Loucy (cell line): ENCODE results near the gene ANKRD9.

Experiments used
- H2AFZ ChIP-seq: fragments of 200-600 bp; sonication (generic); 2 replicates; pipeline ENCODE4 v1.6.0; 2016; ENCODE audit warnings: antibody characterized with exemption, mild to moderate bottlenecking, low read length, moderate library complexity
- H3F3A ChIP-seq: fragments of 200-600 bp; 2 replicates; pipeline ENCODE4 v1.6.0; 2016; ENCODE audit warnings: antibody characterized with exemption, low read depth, mild to moderate bottlenecking
- H3K27me3 ChIP-seq: fragments of 200-600 bp; sonication (generic); 2 replicates; pipeline ENCODE4 v1.6.1; 2014; ENCODE audit warnings: low read length, mild to moderate bottlenecking; ENCODE audit not compliant: insufficient read depth, poor library complexity, severe bottlenecking
- H3K36me3 ChIP-seq: fragments of 200-600 bp; sonication (generic); 2 replicates; pipeline ENCODE4 v1.6.1; 2016; ENCODE audit warnings: low read length; ENCODE audit not compliant: insufficient read depth
- H3K4me1 ChIP-seq: fragments of 200-600 bp; sonication (generic); 2 replicates; pipeline ENCODE4 v1.5.1; 2014; ENCODE audit warnings: low read length, mild to moderate bottlenecking; ENCODE audit not compliant: insufficient read depth, poor library complexity, severe bottlenecking
- H3K4me2 ChIP-seq: fragments of 200-600 bp; sonication (generic); 2 replicates; pipeline ENCODE4 v1.6.0; 2014; ENCODE audit warnings: antibody characterized with exemption, low read length, low read depth, mild to moderate bottlenecking; ENCODE audit not compliant: poor library complexity, severe bottlenecking
- H3K4me3 ChIP-seq: fragments of 200-600 bp; sonication (generic); 2 replicates; pipeline ENCODE4 v1.5.1; 2014; ENCODE audit warnings: low read length, mild to moderate bottlenecking, mixed read lengths; ENCODE audit not compliant: poor library complexity, severe bottlenecking
- H3K79me2 ChIP-seq: fragments of 200-600 bp; sonication (generic); 2 replicates; pipeline ENCODE4 v1.6.1; 2014; ENCODE audit warnings: low read length; ENCODE audit not compliant: insufficient read depth
- H3K9ac ChIP-seq: fragments of 200-600 bp; sonication (generic); 2 replicates; pipeline ENCODE4 v1.6.0; 2014; ENCODE audit warnings: mild to moderate bottlenecking, low read depth, low read length, moderate library complexity; ENCODE audit not compliant: poor library complexity, severe bottlenecking
- H3K9me2 ChIP-seq: fragments of 200-600 bp; sonication (generic); replicated peaks from 2 replicates; pipeline ENCODE4 v1.6.1; 2016; ENCODE audit warnings: low read depth, low read length, mixed read lengths
- H3K9me3 ChIP-seq: fragments of 200-600 bp; sonication (generic); 2 replicates; pipeline ENCODE4 v1.6.1; 2014; ENCODE audit warnings: mild to moderate bottlenecking, antibody characterized with exemption, low read length, low read depth; ENCODE audit not compliant: insufficient read depth
- H4K20me1 ChIP-seq: fragments of 200-600 bp; sonication (generic); 2 replicates; pipeline ENCODE4 v1.6.0; 2014; ENCODE audit warnings: antibody characterized with exemption, low read length, mild to moderate bottlenecking; ENCODE audit not compliant: insufficient read depth, poor library complexity, severe bottlenecking
- EZH2phosphoT487 ChIP-seq: fragments of 200-600 bp; IDR thresholded peaks from 2 replicates; pipeline ENCODE4 v1.6.1; 2018; ENCODE audit warnings: antibody characterized with exemption, mild to moderate bottlenecking, moderate library complexity, borderline replicate concordance
- TF ChIP-seq, protein P1 (sequence below): fragments of 200-600 bp; sonication (generic); conservative IDR thresholded peaks from 2 replicates; pipeline ENCODE4 v1.5.1; 2014; ENCODE audit warnings: mild to moderate bottlenecking, antibody characterized with exemption, low read length

The ANKRD9 gene

GRCh38 chr14:102528431-102529170 is 19.0 kb upstream of the ANKRD9 start:
- Histone ChIP-seq H4K20me1 (no peaks in the 10 kb centered on the region), H3K4me3 (no peak overlapping the region), H2AFZ (no peak overlapping the region), H3K9me3 (no peaks in the 10 kb centered on the region), H3K36me3 (no peaks in the 10 kb centered on the region), H3K79me2 (no peaks in the 10 kb centered on the region), H3K4me1 (peaks cover 4% of the 10 kb centered on the region), H3K9ac (no peak overlapping the region), H3K9me2 (no peaks in the 10 kb centered on the region), H3F3A (no peaks in the 10 kb centered on the region), H3K4me2 (no peak overlapping the region), H3K27me3 (no peaks in the 10 kb centered on the region)
- TF ChIP-seq EZH2phosphoT487: no peak
- TF ChIP-seq, protein P1, sequence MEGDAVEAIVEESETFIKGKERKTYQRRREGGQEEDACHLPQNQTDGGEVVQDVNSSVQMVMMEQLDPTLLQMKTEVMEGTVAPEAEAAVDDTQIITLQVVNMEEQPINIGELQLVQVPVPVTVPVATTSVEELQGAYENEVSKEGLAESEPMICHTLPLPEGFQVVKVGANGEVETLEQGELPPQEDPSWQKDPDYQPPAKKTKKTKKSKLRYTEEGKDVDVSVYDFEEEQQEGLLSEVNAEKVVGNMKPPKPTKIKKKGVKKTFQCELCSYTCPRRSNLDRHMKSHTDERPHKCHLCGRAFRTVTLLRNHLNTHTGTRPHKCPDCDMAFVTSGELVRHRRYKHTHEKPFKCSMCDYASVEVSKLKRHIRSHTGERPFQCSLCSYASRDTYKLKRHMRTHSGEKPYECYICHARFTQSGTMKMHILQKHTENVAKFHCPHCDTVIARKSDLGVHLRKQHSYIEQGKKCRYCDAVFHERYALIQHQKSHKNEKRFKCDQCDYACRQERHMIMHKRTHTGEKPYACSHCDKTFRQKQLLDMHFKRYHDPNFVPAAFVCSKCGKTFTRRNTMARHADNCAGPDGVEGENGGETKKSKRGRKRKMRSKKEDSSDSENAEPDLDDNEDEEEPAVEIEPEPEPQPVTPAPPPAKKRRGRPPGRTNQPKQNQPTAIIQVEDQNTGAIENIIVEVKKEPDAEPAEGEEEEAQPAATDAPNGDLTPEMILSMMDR: no peak

- Histone ChIP-seq H3F3A (no peaks in the 10 kb centered on the region), H3K79me2 (no peaks in the 10 kb centered on the region), H2AFZ (peak overlapping the region; percentile 92; the same call in 1 of the 2 replicates), H3K9me2 (no peaks in the 10 kb centered on the region), H3K9ac (peak overlapping the region; percentile 69), H3K9me3 (no peaks in the 10 kb centered on the region), H3K4me1 (peaks cover 10% of the 10 kb centered on the region), H4K20me1 (no peaks in the 10 kb centered on the region), H3K4me3 (peak overlapping the region; percentile 83), H3K4me2 (peak overlapping the region; percentile 90), H3K36me3 (no peaks in the 10 kb centered on the region), H3K27me3 (no peaks in the 10 kb centered on the region)
- TF ChIP-seq, protein P1: no peak
- no peak for TF ChIP-seq EZH2phosphoT487
Observed at GRCh38 chr14:102525929-102526497, 16.4 kb upstream of the ANKRD9 start.

GRCh38 chr14:102525219-102525928 is 15.8 kb upstream of the ANKRD9 start:
- Histone ChIP-seq H3K79me2 (no peaks in the 10 kb centered on the region), H3K9me3 (no peaks in the 10 kb centered on the region), H2AFZ (peak overlapping the region; percentile 92), H4K20me1 (no peaks in the 10 kb centered on the region), H3K4me2 (peak overlapping the region; percentile 90), H3K9me2 (no peaks in the 10 kb centered on the region), H3K9ac (peak overlapping the region; percentile 69), H3F3A (no peaks in the 10 kb centered on the region), H3K4me1 (peaks cover 10% of the 10 kb centered on the region), H3K4me3 (peak overlapping the region; percentile 83), H3K36me3 (no peaks in the 10 kb centered on the region), H3K27me3 (no peaks in the 10 kb centered on the region)
- TF ChIP-seq, protein P1: no peak
- no peak for TF ChIP-seq EZH2phosphoT487
